GM06990 (cell line): ENCODE measurements around the gene LDB2.

Source experiments
- DNase-seq: peaks from one replicate; pipeline ENCODE4 v3.0.0-alpha.2; 2011; ENCODE audit not compliant: insufficient read length; ENCODE audit errors: extremely low read depth
- H3K27me3 ChIP-seq: replicated peaks from 2 replicates; pipeline ENCODE4 v1.6.0; 2011; ENCODE audit warnings: low read length; ENCODE audit not compliant: control insufficient read depth, insufficient read depth
- H3K36me3 ChIP-seq: 2 replicates; pipeline ENCODE4 v1.5.1; 2011; ENCODE audit warnings: low read length; ENCODE audit not compliant: control insufficient read depth, insufficient read depth
- H3K4me3 ChIP-seq: replicated peaks from 2 replicates; pipeline ENCODE4 v1.5.1; 2011; ENCODE audit warnings: low read depth, mild to moderate bottlenecking, control low read depth, low read length
- TF ChIP-seq, protein P1 (sequence below): IDR thresholded peaks from 2 replicates; pipeline ENCODE4 v1.5.1; 2011; ENCODE audit warnings: low read length, control low read depth, mild to moderate bottlenecking, inconsistent platforms; ENCODE audit not compliant: insufficient read depth, poor library complexity, severe bottlenecking

The LDB2 gene

DNA sequence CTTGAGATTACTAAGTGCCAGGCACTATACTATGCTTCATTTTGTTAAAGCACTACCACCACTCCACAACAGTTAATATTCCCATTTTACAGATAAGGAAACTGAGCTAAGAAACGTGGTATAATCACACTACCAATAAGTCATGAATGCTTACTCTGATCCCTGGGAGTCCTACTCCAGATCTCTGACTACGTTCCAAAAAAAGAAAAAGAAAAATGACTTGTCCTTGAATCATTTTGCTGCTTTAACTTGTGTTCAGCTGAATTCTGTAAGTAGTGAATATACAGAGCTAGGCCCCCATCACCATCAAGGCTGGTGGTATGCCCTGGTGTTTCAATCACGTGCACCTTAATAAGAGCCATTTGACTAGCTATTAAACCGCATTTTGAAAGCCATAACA is 39.4 kb downstream of the LDB2 start:
- no peak overlapping the region for H3K4me3 ChIP-seq
- DNase-seq, result no peak
- no peaks in the 10 kb centered on the region for H3K36me3 ChIP-seq
- no peaks in the 10 kb centered on the region for H3K27me3 ChIP-seq
- TF ChIP-seq, protein P1, sequence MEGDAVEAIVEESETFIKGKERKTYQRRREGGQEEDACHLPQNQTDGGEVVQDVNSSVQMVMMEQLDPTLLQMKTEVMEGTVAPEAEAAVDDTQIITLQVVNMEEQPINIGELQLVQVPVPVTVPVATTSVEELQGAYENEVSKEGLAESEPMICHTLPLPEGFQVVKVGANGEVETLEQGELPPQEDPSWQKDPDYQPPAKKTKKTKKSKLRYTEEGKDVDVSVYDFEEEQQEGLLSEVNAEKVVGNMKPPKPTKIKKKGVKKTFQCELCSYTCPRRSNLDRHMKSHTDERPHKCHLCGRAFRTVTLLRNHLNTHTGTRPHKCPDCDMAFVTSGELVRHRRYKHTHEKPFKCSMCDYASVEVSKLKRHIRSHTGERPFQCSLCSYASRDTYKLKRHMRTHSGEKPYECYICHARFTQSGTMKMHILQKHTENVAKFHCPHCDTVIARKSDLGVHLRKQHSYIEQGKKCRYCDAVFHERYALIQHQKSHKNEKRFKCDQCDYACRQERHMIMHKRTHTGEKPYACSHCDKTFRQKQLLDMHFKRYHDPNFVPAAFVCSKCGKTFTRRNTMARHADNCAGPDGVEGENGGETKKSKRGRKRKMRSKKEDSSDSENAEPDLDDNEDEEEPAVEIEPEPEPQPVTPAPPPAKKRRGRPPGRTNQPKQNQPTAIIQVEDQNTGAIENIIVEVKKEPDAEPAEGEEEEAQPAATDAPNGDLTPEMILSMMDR, result no peak

DNA sequence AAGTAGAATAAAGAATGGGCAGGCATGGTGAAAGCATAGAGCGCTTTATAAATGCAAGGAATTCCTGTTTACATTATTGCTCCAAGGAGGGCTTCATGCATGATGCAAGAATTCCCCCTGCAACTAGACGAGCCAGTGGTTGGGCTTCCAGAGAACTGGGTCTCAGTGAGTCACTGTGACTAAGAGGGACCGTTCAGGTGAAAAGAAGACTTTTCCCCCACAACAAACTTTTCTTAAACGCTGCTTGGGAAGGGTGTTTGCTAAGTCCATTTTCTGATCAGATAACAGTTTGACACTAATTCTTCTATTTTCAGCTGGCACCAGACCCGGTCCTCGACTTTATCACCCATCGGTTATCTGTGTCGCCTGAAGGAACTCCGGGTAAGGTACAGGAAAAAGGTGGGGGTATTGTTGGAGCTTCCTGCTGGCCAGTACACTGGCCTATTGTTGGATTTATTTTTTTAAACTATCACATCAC is 40.1 kb downstream of the LDB2 start:
- Histone ChIP-seq H3K27me3 (no peaks in the 10 kb centered on the region), H3K4me3 (no peak overlapping the region), H3K36me3 (no peaks in the 10 kb centered on the region)
- no peak for DNase-seq
- TF ChIP-seq, protein P1, result no peak

DNA sequence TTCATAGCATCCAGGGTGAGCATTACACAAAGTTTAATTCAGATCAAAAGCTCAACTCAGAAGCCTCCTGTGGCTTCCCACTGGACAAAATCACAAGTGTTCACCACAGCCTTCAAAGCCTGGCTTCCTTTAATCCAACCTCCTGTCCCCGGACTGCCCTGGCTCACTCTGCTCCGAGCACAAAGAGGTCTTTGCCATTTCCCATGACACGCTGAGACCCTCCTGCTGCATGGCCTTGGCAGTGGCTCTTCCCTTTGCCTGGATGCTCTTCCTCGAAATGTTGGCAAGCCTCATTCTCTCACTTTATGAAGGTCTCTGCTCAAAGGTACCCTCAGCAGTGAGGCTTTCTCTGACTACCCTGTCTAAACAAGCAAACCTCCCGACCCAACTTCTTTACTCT is 41.0 kb downstream of the LDB2 start:
- no peak overlapping the region for H3K4me3 ChIP-seq

DNA sequence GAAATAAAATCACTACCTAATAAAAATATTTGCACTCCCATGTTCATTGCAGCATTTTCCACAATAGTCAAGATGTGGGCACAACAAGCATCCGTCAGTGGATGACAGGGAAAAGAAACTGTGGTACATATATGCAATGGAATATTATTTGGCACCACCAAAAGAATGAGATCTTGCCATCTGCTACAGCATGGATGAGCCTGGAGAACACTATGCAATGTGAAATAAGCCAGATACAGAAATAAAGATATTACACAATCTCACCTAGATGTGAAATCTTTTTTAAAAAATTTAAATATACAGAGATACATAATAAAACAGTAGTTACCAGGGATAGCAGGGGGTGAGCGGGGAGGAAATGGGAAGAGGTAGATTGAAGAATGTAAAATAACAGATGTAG is 44.8 kb downstream of the LDB2 start:
- TF ChIP-seq, protein P1, result no peak
- no peak overlapping the region for H3K4me3 ChIP-seq
- no peak for DNase-seq
- H3K36me3 ChIP-seq, result no peaks in the 10 kb centered on the region
- H3K27me3 ChIP-seq, result no peaks in the 10 kb centered on the region

More for the DNA sequence above, 41.0 kb downstream of the LDB2 start:
- TF ChIP-seq, protein P1, result no peak
- H3K36me3 ChIP-seq, result no peaks in the 10 kb centered on the region
- DNase-seq, result no peak
- H3K27me3 ChIP-seq, result no peaks in the 10 kb centered on the region

DNA sequence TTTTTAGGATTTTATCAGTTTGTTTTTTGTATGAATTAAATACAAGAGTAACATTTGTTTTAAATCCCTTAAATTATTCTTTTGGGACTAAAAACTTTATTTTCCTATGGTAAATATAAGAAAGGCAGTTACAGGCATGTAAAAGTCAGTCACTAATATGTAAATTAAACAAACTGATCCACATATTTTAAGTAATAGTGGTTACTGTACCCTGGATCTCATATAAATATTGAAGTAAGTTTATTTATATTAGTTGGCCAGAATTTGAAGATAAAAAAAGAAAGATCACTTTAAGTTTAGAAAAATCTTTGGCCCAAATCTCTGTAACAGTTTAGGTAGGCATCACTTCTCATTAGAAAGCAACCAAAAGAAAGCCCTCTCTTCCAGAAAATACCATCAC is 45.8 kb downstream of the LDB2 start:
- Histone ChIP-seq H3K27me3 (no peaks in the 10 kb centered on the region), H3K4me3 (no peak overlapping the region), H3K36me3 (no peaks in the 10 kb centered on the region)
- TF ChIP-seq, protein P1, result no peak
- no peak for DNase-seq

DNA sequence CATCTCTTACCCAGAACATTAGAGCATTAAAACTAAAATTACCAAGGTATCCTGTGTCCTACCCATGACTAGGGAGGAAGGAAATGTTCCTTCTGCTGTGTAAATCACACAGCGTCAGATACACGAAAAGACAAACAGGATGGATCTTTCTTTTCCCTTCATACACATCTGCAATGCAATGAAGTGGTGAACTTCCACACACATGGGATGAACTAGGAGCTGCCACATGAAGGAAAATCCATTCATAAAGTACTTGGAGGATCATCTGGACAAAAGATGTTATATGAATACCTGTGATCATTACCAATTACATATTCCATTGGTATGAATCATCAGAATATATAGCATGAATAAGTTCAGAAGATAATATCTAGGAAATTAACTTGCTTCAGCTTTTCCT is 46.2 kb downstream of the LDB2 start:
- no peaks in the 10 kb centered on the region for H3K36me3 ChIP-seq
- H3K4me3 ChIP-seq, result no peak overlapping the region
- no peak for DNase-seq
- TF ChIP-seq, protein P1, result no peak
- H3K27me3 ChIP-seq, result no peaks in the 10 kb centered on the region
